A172 (cell line): ENCODE results near the gene TCFL5. TPM values are rescaled to one million over a fixed set of nuclear protein-coding genes. Genes with fewer than 3 reads are reported as not detected.

Source experiments
- DNase-seq: peaks from one replicate; pipeline ENCODE4 v3.0.0-alpha.2; 2015; ENCODE audit warnings: low spot score
- total RNA-seq: library from RNA; depleted of rRNA; stranded (reverse); fragments of >200 nt; shearing (Covaris generic); gene quantifications from 2 replicates; pipeline ENCODE4 v1.2.3, GENCODE V29; 2014

TCFL5 gene
- total RNA-seq, 1 experiment from 2014 or later: 23.7 TPM

DNA sequence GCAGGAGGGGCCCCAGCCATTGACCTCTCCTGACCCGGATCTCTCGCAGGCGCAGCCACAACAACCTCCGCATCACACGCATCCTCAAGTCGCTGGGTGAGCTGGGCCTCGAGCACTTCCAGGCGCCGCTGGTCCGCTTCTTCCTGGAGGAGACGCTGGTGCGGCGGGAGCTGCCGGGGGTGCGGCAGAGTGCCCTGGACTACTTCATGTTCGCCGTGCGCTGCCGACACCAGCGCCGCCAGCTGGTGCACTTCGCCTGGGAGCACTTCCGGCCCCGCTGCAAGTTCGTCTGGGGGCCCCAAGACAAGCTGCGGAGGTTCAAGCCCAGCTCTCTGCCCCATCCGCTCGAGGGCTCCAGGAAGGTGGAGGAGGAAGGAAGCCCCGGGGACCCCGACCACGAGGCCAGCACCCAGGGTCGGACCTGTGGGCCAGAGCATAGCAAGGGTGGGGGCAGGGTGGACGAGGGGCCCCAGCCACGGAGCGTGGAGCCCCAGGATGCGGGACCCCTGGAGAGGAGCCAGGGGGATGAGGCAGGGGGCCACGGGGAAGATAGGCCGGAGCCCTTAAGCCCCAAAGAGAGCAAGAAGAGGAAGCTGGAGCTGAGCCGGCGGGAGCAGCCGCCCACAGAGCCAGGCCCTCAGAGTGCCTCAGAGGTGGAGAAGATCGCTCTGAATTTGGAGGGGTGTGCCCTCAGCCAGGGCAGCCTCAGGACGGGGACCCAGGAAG lies 49.3 kb downstream of the TCFL5 start:
- DNase-seq: no peak

DNA sequence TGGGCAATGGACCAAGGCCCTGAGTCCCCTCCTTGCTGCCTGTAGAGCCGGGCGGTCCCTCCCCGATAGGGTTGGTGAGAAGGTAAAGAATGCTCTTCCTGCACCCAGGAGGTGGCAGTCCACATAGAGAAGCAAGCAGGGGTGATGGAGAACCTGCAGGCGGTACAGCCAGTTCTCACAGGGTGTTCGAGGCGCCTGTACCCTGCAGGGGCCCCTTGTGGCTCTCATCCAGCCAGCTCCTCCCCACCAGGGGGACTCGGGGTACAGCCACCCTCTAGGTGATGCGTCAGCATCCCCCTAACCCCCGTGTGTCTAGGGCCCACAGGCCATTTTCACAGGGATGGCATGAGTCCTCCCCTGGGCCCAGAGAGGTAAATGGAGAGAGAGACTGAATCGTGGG lies 49.9 kb downstream of the TCFL5 start:
- DNase-seq: no peak

DNA sequence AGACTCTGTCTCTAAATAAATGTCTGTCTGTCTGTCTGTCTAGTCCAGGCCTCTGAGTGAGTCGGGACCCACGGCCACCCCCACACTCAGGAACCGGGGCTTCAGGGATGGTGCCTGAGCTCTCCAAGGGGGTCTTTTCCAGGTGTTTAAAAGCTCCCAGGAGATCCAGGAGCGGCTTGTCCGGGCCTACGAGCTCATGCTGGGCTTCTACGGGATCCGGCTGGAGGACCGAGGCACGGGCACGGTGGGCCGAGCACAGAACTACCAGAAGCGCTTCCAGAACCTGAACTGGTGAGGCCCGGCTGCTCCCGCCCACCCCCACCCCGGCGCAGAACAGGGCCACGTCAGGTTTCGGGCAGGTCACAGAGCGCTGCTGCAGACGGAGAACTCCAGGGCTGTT lies 50.3 kb downstream of the TCFL5 start:
- no peak for DNase-seq

DNA sequence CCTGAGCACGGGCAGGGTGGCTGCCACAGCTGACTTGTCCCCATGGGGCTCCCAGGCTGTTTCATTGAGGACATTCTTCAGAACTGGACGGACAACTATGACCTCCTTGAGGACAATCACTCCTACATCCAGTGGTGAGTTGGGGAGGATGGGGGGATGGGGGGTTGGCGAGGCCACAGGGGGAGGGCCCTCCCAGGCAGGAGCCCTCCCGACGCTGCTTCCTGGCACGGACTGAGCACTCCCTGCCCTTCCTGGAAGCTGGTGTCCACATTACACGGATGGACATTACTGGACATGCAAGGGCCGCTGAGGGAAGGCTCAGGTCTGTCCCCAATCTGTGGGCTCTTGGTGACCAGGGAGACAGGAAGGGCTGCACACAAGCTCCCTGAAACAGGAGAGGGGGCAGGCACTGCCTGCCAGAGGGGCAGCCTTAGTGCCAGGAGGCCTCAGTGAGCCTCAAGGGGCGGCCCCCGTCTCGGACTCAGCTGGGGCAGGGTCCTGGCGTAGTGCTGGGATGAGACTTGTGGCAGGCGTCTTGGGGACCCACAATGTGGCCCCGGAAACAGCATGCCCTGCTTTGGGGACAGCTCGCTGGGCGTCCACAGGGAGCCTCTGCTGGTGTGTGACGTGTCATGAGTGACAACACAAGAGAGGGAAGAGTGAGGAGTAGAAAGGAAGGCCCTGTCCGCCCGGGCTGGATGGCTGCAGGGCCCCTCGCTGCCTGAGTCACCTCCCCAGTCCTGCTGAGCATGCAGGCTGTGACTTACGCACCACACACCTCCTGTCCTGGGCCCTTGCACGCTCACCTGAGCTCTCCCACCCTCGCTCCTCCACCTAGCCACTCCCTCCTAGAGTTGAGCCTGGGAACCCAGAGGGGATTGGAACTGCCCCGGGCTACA lies 51.8 kb downstream of the TCFL5 start:
- no peak for DNase-seq

DNA sequence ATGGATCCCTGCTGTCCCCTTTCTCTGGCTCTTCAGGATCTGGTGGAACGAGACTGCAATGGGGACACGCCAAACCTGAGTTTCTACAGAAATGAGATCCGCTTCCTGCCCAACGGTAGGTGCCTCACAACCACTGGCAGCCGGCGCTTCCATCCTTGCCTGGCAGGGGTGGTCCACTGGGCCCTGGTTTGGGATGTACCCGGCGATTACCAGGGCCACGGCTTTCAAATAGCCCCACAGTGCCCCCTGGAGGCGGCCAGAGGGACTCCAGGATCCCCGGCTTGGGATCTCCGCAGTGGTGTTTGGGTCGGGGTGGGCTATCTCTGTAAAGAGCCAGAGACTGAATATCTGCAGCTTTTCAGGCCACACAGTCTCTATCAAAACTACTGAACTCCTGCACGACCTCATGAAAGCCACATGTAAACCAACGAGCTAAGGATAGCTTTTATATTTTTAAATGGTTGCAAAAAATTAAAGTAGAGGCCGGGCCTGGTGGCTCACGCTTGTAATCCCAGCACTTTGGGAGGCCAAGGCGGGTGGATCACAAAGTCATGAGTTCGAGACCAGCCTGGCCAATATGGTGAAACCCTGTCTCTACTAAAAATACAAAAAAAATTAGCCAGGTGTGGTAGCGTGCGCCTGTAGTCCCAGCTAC lies 53.3 kb downstream of the TCFL5 start:
- peak; percentile 59 for DNase-seq

DNA sequence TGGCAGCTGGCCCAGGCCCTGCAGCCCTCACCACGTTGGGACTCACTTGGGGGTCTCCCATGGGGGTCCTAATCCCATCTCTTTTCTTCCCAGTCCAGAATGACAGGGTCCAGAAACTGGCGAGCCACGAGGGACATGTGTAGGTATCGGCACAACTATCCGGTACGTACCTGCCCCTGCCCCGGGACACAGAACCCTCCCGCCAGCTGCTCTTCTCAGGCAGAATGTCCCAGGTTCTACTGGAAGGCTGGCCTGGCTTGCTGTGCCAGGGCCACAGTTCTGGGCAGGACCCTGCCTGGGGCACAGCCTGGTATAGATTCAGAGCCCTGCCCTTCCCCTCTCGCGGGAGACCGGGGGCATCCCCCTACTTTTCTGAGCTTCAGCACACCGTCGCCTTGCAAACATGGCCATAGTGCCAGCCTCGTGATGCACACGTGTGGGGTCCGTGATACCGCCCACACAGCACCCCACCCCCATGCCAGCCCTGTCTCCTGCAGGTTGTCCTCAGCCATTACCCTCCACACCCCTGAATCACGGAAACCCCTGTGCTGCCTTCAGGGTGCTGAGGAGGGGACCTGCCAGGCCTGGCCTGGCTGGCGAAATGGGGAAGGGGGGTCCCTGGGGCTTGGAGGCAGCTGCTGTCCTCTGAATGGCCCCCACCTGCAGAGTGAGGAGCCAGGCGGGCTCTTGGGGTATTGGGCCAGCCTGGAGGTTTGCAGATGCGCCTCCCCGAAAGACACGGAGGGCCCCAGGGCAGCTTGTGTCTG lies 54.0 kb downstream of the TCFL5 start:
- DNase-seq: no peak

DNA sequence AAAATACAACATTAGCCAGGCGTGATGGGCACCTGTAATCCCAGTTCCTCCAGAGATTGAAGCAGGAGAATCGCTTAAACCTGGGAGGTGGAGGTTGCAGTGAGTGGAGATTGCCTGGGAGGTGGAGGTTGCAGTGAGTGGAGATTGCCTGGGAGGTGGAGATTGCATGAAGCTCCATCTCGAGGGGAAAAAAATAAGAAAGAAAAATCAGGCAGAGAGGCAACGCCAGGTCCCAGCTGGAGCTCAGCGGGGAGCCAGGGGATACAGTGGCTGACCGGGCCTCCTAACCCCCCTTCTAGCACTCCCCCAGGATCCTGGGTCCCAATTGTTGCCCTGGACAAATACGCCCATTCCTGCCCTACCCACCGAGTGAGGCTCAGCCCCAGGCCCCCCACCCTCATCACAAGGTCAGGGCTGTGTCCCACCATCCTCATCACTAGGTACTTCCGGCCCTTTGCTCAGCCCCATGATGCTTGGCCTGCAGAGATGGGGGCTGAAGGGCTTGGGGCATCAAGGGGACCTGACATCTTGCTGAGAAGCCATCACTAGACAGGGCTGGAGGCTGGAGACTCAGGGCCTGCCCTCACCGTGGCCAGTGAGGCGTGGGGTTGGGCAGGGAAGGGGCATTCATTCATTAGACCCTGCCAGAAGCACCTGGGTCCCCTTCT lies 55.1 kb downstream of the TCFL5 start:
- DNase-seq: no peak

DNA sequence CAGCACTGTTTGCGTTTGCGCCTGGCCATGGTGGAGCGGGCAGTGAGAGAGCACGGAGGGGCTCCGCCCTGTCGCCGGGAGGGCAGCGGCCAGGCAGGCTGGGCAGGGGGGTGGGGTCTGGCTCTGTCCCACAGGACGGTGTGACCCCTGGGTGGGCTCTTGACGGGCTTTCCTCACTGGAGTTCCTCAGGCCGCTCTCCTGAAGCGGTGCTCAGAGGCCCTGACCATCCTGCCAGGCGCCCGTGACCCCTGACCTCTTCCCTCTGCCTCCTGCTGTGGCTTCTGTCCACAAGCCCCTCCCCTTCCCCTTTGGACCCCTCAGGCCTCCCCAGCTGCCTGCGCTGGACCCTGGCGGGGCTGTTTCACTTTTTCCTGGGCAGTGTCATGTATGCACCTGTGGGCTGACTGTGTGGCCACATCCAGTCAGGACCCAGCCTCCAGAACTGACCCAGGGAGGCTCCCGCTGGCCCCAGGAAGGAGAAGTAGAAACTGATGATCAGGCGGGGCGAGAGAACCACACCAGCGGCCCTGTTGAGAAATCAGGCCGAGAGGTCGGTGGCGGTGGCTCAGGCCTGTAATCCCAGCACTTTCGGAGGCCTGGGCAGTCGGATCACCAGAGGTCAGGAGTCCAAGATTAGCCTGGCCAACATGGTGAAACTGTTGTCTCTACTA lies 55.8 kb downstream of the TCFL5 start:
- DNase-seq: no peak

DNA sequence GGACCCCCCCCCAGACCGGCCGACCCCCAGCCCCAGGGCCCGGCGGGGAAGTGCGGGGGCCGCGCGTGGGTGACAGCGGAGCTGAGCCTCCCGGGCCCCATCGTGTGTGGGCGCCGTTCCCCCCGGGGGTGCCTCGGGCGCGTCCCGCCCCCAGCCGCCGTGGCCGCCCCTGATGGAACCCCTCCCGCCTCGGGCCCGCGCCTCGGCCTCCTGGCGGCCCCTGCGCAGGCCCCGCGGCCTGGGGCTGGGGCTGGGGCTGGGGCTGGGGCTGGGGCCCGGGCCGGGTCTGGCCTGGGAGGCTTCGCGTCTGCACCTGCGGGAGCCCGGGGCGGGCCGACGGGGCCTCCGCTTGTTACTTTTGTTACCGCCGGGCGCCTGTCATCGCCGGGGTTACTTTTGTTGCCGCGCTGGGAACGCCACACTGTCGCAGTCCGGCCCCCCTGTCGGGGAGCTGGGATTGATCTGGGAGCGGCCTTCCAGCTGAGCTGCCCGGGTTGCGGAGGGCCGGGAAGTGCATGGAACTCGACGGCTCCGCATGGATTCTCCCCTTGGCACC lies 56.4 kb downstream of the TCFL5 start:
- DNase-seq: no peak

DNA sequence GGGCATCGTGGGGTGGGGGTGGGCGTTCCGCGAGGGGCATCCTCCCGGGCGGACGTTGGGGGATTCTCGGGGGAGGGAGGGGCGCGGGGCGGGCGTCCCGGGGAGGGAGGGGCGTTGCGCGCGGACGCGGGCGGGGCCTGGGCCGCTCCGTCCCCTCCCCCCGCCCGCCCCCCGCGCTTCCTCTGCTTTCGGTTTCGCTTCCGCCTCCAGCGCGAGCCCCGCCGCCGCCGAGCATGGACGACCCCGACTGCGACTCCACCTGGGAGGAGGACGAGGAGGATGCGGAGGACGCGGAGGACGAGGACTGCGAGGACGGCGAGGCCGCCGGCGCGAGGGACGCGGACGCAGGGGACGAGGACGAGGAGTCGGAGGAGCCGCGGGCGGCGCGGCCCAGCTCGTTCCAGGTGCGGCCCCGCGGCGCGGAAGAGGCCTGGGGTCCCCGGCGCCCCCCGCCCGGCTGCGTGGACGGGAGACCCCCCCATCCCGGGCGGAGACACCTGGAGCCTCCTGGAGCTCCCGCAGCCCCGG lies 56.9 kb downstream of the TCFL5 start, which contains the start of gene OGFR:
Gene OGFR (plus strand): TSS at position 209 of the 528 bp plus-strand sequence. CDS start 25 bp downstream, at position 234.
- no peak for DNase-seq

DNA sequence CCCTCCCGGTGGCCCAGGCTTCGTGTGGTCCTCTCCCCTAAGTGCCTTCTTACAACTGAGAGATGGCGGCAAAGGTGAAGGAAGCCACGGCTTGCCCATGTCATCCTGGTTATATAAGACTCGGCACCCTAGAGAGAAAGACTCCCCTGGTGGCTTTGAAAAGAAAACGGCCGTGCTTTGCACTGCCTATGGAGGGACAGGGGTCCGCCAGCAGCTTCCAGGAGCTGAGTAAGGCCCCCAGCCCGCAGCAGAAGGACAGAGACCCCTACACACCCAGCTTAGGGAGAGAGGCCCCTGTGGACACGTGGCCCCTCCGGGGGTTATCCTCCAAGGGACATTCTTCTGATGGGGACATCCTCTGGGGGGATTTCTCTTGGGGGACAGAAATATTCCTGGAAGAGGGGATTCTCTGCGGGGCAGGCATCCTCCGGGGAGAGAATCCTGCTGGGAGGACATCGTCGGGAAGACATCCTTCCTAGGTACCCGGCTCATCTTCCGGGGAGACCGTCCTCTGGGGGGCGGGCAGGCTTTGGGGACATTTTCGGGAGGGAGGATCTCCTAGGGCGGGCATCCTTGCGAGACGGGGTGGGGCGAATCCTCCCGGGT lies 57.5 kb downstream of the TCFL5 start:
- DNase-seq: no peak

DNA sequence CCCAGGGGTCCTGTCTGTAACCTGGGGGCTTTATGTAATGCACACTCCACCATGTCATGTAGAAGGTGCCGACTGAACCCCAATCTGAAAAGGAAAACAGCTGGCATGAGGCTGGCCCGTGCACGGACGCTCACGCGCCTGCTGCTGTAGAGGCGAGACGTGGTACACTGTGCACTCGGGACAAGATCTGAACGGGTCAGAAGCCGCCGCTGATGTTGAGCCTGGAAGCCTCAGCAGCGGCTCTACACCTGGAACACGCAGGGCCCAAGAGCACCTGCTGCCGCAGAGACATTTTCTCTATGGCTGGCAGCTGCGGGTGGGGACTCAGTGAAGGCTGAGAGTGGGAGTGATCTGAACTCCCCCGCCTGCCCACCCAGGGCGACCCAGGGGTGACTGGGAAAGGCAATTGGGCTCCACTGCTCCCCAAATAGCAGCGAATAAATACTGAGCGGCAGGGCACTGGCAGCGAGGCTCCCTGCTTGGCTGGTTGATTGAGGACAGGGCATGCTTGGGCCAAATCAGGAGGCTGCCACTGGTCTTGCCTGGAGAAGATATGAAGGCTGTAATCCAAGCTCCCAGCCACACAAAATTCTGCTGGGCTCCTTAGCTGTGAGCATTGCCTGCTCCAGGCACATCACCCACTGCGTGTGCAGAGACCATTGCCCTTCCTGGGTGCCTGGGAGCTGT lies 59.5 kb downstream of the TCFL5 start:
- DNase-seq: no peak

DNA sequence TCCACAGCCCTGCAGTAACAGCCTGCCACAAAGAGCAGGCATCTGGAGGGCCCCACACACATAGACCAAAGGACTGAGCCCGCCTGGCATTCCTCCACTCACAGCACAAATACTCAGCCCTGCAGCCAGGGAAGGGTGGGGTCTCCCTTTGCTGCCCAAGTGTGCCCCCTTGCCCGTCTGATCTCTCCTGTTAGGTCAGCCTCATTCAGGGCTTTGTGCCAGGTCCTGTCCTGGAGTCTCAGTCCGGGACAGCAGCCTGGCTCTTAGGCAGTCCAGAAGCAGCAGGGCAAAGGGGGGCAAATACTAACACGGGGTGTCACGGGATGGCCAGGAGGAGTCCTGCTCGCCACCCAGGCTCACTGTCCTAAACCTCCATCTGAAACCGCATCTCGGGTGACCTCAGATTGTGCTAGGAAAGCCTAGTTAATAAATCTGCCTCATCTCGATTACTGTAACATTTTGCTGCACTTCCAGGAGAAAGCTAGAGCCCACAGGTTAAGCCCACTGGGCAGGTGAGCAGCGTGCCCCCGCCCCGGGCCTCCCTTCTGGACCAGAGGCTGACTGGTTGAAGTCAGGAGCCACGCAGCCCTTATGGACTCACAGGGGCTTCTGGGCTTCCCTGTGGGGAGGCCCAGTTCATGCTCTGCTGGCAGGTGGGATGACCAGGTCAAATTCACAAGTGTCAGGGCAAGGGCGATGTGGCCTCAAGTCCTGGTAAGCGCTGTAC lies 60.2 kb downstream of the TCFL5 start:
- DNase-seq: no peak

DNA sequence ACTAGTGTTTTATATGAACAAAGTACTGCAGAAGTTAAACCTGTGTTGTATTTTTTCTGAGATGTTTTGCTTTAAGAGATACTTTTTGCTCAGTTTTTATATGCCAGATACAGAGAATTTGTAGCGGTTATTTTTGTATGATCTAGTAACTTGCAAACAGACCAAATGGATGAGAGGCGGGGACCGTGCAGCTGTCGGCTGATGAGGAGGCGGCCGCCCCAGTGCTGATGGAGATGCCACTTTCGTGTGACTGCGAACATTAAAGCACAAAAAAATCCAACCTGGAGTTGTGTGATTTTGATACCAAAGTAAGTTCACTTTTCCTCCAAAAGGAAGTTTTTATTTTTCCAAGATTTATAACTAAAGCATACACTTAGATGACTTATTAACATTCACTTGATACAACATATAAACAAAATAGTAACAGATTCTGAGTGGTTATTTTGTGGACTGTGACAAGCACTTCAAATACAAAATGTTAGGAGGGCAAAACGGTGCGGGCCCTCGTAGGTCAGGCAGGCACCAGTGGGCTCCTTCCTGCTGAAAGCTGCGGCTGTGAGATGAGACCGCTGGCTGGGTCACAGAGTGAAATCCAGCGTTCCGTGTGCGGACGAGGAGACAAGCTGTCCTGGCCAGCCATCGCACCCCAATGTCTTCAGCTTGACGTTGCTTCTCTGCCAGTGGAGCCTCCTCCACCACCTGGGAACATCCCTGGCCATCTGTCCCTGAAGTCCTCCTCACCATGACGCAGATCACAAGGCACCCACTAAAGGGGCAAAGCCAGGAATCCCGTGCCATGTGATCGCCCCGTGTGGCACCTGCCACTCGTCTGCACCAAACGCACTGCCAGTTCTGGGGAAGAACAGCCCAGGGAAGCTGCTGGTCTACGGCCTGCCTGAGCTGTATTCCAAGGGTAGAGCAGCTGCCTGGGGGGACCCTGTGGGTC lies 61.0 kb downstream of the TCFL5 start:
- DNase-seq: no peak

DNA sequence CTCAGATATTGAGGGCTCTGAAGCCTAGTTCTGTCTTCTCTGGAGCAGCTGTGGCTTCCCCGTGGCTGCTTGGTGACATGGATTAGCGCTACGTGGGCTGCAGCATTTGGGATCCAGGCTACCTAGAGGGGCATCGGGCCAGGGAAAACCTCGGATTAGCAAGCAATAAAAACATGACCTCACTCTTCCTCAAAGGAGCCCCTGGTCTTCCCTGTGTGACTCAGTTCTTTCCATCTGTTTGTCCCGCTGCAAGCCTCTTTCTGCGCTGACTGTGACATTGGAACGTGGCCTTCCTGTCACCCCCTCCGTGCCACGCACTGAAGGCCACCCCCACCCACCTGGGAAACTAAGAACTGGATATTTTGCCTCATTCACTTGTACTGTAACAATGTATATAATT lies 61.7 kb downstream of the TCFL5 start:
- no peak for DNase-seq

DNA sequence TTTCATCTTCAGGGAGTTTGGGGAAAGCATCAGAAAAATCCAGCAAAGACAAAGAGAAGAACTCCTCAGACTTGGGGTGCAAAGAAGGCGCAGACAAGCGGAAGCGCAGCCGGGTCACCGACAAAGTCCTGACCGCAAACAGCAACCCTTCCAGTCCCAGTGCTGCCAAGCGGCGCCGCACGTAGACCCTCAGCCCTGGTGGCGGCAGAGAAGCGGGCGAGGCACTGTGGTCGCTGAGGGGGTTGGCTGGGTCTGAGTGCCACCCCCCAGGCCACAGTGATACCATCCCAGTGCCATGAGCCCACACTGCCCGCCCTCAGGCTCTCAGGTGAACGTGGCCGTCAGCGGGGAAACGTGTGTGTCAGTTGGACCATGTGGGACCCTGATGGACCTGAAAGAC lies 62.2 kb downstream of the TCFL5 start:
- DNase-seq: no peak

DNA sequence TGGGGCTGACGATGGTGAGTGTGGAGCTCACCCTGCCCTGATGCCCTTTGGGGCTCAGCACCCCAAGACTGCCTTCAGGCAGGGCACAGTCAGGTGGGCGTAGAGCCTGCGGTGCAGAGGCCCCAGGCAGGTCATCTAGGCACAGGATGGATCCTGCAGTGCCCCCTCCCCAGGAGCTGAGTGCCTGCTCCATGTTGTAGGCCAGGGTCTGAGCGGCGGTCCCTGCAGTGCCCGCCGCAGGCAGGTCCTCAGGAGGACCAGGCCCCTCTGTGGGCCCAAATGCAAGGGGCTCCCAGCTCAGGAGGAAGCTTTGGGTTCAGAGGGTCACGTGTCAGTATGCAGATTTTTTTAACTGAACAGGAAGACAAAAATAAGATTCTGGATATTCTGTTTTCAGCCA lies 62.6 kb downstream of the TCFL5 start:
- DNase-seq: no peak
